GM10248 (cell line): ENCODE measurements around the gene TROAP.
"Not testable (repeated sequence)": the region's sequence is repeated elsewhere in the genome, so short reads cannot be mapped to it uniquely, and the experiment has no call there.

Experiments
- CTCF ChIA-PET: fragments of 300-600 bp; sonication (Branson Sonifier 250); formaldehyde crosslinking; extraction: SDS; loops from one replicate; lab custom pipeline; 2021; ENCODE audit warnings: antibody characterized with exemption; lab: Yijun Ruan, JAX
- POLR2A ChIA-PET: fragments of 350-650 bp; sonication (Branson Sonifier 250); formaldehyde crosslinking; extraction: SDS; loops from one replicate; lab custom pipeline; 2020; ENCODE audit warnings: antibody characterized with exemption; lab: Yijun Ruan, JAX
- DNase-seq: peaks from one replicate; pipeline ENCODE4 v3.0.0; 2012; ENCODE audit errors: extremely low spot score
- CTCF ChIP-seq: IDR thresholded peaks from 2 replicates; pipeline ENCODE4 v1.5.1; 2012; ENCODE audit warnings: mild to moderate bottlenecking, low read depth; ENCODE audit errors: extremely low read depth, missing control alignments, control extremely low read depth

Gene TROAP

GRCh38 chr12:49314811-49315210 lies 8.2 kb upstream of the TROAP start:
- no peak for TF ChIP-seq CTCF
- ChIA-PET CTCF (no interaction called here), POLR2A (no interaction called here)
- no peak for DNase-seq

GRCh38 chr12:49317118-49317517 lies 5.9 kb upstream of the TROAP start:
- POLR2A ChIA-PET, CTCF ChIA-PET, DNase-seq: not testable (repeated sequence)

GRCh38 chr12:49320411-49321103 lies 2.5 kb upstream of the TROAP start:
- CTCF ChIA-PET = interaction anchor here (1.0 to 7.3 kb wide), 4 partner anchors 11 to 31 kb away, joined by 3 to 35 read pairs (median 11); partner anchors contain the start of gene DNAJC22
- POLR2A ChIA-PET, DNase-seq: not testable (repeated sequence)

GRCh38 chr12:49322367-49322707 lies 718 bp upstream of the TROAP start:
- no peak for TF ChIP-seq CTCF
- POLR2A ChIA-PET = interaction anchor here (1.0 to 1.5 kb wide), 7 partner anchors 17 to 419 kb away, joined by 3 to 5 read pairs (median 5); partner anchors contain the start of genes TMBIM6, TUBA1B and TUBA1C
- CTCF ChIA-PET = interaction anchor here (1.0 to 7.3 kb wide), 13 partner anchors 10 to 191 kb away, joined by 3 to 42 read pairs (median 9); partner anchors contain the start of genes C1QL4, DNAJC22 and PRPH
- no peak for DNase-seq

GRCh38 chr12:49323524-49324097 lies 556 bp downstream of the TROAP start:
- no peak for TF ChIP-seq CTCF
- ChIA-PET POLR2A (interaction anchor here (0.8 to 1.5 kb wide), 6 partner anchors 8 to 418 kb away, joined by 3 to 5 read pairs (median 5); partner anchors contain the start of genes TMBIM6, TUBA1B and TUBA1C), CTCF (interaction anchor here (1.2 to 7.3 kb wide), 9 partner anchors 8 to 47 kb away, joined by 3 to 42 read pairs (median 15); partner anchors contain the start of genes C1QL4, DNAJC22 and PRPH)
- DNase-seq = no peak

- TF ChIP-seq CTCF = no peak
- ChIA-PET POLR2A (no interaction called here), CTCF (interaction anchor here (1.7 to 7.3 kb wide), 4 partner anchors 12 to 37 kb away, joined by 5 to 42 read pairs (median 24); partner anchors contain the start of genes C1QL4 and DNAJC22)
- no peak for DNase-seq
Measured at GRCh38 chr12:49325606-49326005, 2.6 kb downstream of the TROAP start.

GRCh38 chr12:49327368-49327767 lies 4.3 kb downstream of the TROAP start:
- DNase-seq = no peak
- TF ChIP-seq CTCF = no peak
- ChIA-PET POLR2A (no interaction called here), CTCF (interaction anchor here (2.3 kb wide), 1 partner anchor 15 kb away, joined by 12 read pairs; no protein-coding TSS in a partner anchor)
